Stomach (tissue), 9 donors: Measurements from ENCODE around the gene CNTN5. TPM values are rescaled to one million over a fixed set of nuclear protein-coding genes. Genes with fewer than 3 reads are reported as not detected.

ENCODE experiments used
- DNase-seq, 2 donors: peaks; one replicate each; pipeline versions ENCODE4 v3.0.0 to v3.0.0-alpha.2; 2013 to 2019
- H3K27ac ChIP-seq, 5 donors: fragments of 200-600 bp in 4 of 5; sonication (generic) in 4 of 5; one replicate each; pipeline ENCODE4 v1.5.1; 2013 to 2019; ENCODE audit warnings: mild to moderate bottlenecking in 1 of 5, moderate library complexity in 1 of 5
- H3K27me3 ChIP-seq, 3 donors: fragments of 200-600 bp; sonication (generic); one replicate each; pipeline ENCODE4 v1.5.1; 2017 to 2019; ENCODE audit warnings: mixed run types in 1 of 3
- H3K36me3 ChIP-seq, 4 donors: fragments of 200-600 bp; sonication (generic); 1 replicate in 3 of 4; 2 replicates in 1 of 4; pipeline ENCODE4 v1.5.1; 2016 to 2019
- H3K4me1 ChIP-seq, 4 donors: fragments of 200-600 bp; sonication (generic); one replicate each; pipeline ENCODE4 v1.5.1; 2016 to 2019
- H3K4me3 ChIP-seq, 4 donors: fragments of 200-600 bp; sonication (generic) in 3 of 4; one replicate each; pipeline ENCODE4 v1.5.1; 2016 to 2019; ENCODE audit warnings: mild to moderate bottlenecking in 1 of 4
- H3K9me3 ChIP-seq, 4 donors: fragments of 200-600 bp; sonication (generic); one replicate each; pipeline ENCODE4 v1.5.1; 2016 to 2019
- CTCF ChIP-seq, 7 experiments: fragments of 450-650 bp in 4 of 7; fragments of 200-600 bp in 3 of 7; sonication (generic) in 3 of 7; IDR thresholded peaks; one replicate each; pipeline ENCODE4 v1.5.1; 2016 to 2019; ENCODE audit warnings: antibody characterized with exemption in 7 of 7, control low read depth in 2 of 7, mild to moderate bottlenecking in 1 of 7
- EP300 ChIP-seq: sonication (generic); formaldehyde crosslinking; IDR thresholded peaks from one replicate; pipeline ENCODE4 v1.6.1; 2017; ENCODE audit warnings: antibody characterized with exemption
- POLR2A ChIP-seq, 4 donors: fragments of 450-650 bp; IDR thresholded peaks; one replicate each; pipeline ENCODE4 v1.6.1; 2016; ENCODE audit warnings: antibody characterized with exemption in 4 of 4, control low read depth in 2 of 4, mild to moderate bottlenecking in 1 of 4, moderate library complexity in 1 of 4
- POLR2AphosphoS5 ChIP-seq, 3 donors: sonication (generic); formaldehyde crosslinking; IDR thresholded peaks; one replicate each; pipeline ENCODE4 v1.6.1; 2016; ENCODE audit warnings: antibody characterized with exemption in 3 of 3
- WGBS, 5 donors: extraction: QIAGEN DNeasy Blood & Tissue Kit in 3 of 5; methylation state at CpG; one replicate each; pipeline versions ENCODE4 v1.1.5 to v1.1.7; 2013 to 2018; 5-methylcytosine and 5-hydroxymethylcytosine counted together
- intact Hi-C: fragments of 100-400 bp; cut with DNase I; formaldehyde crosslinking; loops from one replicate; pipeline ENCODE4 v1.15.1; 2023; ENCODE audit warnings: low total_unique reads
- polyA plus RNA-seq, 3 donors: library from polyadenylated mRNA; stranded (reverse); fragments of 200-250 nt; gene quantifications; one replicate each; pipeline ENCODE4 v1.2.3, GENCODE V29; 2013
- total RNA-seq, 5 donors: library from RNA; depleted of rRNA; stranded (reverse); fragments of >200 nt; gene quantifications; one replicate each; pipeline versions ENCODE4 v1.1.0 to v1.2.3, GENCODE V29; 2014 to 2016
- donor health status: healthy with polysubstance abuse.
- donor health status: Bipolar disorder and iron deficiency.
- donor health status: healthy.

Gene CNTN5
- total and polyA plus RNA-seq, 8 donors: 0.05 to 9.9 TPM; not detected in 6

- no peak overlapping the region for H3K4me3 ChIP-seq
- WGBS, 5 donors: 57 to 84% (median 69%) methylated on average over 1 of the region's 1 CpG
- H3K9me3 ChIP-seq: no peaks in the 10 kb centered on the region
- H3K4me1 ChIP-seq: no peaks in the 10 kb centered on the region
- TF ChIP-seq POLR2AphosphoS5 (IDR thresholded peaks at IDR 0.05) (no peak), CTCF (IDR thresholded peaks at IDR 0.05) (no peak), EP300 (no peak), POLR2A (IDR thresholded peaks at IDR 0.05) (no peak)
- H3K27me3 ChIP-seq: no peaks in the 10 kb centered on the region
- no peak for DNase-seq
- no peaks in the 10 kb centered on the region for H3K36me3 ChIP-seq
- intact Hi-C loops: no loop called here
- no peak overlapping the region for H3K27ac ChIP-seq
Measured at GRCh38 chr11:99682171-99682570, 661.4 kb downstream of the CNTN5 start.

- intact Hi-C loops: no loop called here
Measured at GRCh38 chr11:99682646-99683045, 661.9 kb downstream of the CNTN5 start.

GRCh38 chr11:99683933-99684332 lies 663.2 kb downstream of the CNTN5 start:
- TF ChIP-seq CTCF (IDR thresholded peaks at IDR 0.05) (no peak), EP300 (no peak), POLR2A (IDR thresholded peaks at IDR 0.05) (no peak)
- intact Hi-C loops: no loop called here
- DNase-seq: no peak
- Histone ChIP-seq H3K27ac (no peak overlapping the region), H3K9me3 (no peaks in the 10 kb centered on the region), H3K4me3 (no peak overlapping the region), H3K27me3 (no peaks in the 10 kb centered on the region), H3K36me3 (no peaks in the 10 kb centered on the region), H3K4me1 (no peaks in the 10 kb centered on the region)
- WGBS, 5 donors: 74 to 87% (median 78%) methylated on average over 3 of the region's 3 CpGs

More at GRCh38 chr11:99682646-99683045, 661.9 kb downstream of the CNTN5 start:
- Histone ChIP-seq H3K9me3 (no peaks in the 10 kb centered on the region), H3K4me1 (no peaks in the 10 kb centered on the region), H3K27me3 (no peaks in the 10 kb centered on the region), H3K27ac (no peak overlapping the region), H3K4me3 (no peak overlapping the region), H3K36me3 (no peaks in the 10 kb centered on the region)
- TF ChIP-seq EP300 (no peak), CTCF (IDR thresholded peaks at IDR 0.05) (no peak), POLR2AphosphoS5 (IDR thresholded peaks at IDR 0.05) (no peak), POLR2A (IDR thresholded peaks at IDR 0.05) (no peak)
- 46 to 68% (median 58%) methylated on average over 1 of the region's 1 CpG for WGBS, 5 donors
- no peak for DNase-seq

GRCh38 chr11:99686838-99687237 lies 666.1 kb downstream of the CNTN5 start:
- intact Hi-C loops: no loop called here
- WGBS, 5 donors: 55 to 69% (median 64%) methylated on average over 3 of the region's 3 CpGs
- H3K36me3 ChIP-seq: no peaks in the 10 kb centered on the region
- H3K4me3 ChIP-seq: no peak overlapping the region
- no peak for DNase-seq
- no peak for TF ChIP-seq EP300
- TF ChIP-seq CTCF (IDR thresholded peaks at IDR 0.05): no peak
- no peak for TF ChIP-seq POLR2A (IDR thresholded peaks at IDR 0.05)
- no peak for TF ChIP-seq POLR2AphosphoS5 (IDR thresholded peaks at IDR 0.05)
- peaks cover 0 to 3% (median 0%) of the 10 kb centered on the region in 4 donors for H3K9me3 ChIP-seq
- no peaks in the 10 kb centered on the region for H3K27me3 ChIP-seq
- no peaks in the 10 kb centered on the region for H3K4me1 ChIP-seq
- H3K27ac ChIP-seq: no peak overlapping the region
